Measurements from ENCODE around the gene RTN4R.

RTN4R gene

GRCh38 chr22:20211997-20212753 is 55.9 kb downstream of the RTN4R start:
- DNase-seq = peak; percentile 3

DNA sequence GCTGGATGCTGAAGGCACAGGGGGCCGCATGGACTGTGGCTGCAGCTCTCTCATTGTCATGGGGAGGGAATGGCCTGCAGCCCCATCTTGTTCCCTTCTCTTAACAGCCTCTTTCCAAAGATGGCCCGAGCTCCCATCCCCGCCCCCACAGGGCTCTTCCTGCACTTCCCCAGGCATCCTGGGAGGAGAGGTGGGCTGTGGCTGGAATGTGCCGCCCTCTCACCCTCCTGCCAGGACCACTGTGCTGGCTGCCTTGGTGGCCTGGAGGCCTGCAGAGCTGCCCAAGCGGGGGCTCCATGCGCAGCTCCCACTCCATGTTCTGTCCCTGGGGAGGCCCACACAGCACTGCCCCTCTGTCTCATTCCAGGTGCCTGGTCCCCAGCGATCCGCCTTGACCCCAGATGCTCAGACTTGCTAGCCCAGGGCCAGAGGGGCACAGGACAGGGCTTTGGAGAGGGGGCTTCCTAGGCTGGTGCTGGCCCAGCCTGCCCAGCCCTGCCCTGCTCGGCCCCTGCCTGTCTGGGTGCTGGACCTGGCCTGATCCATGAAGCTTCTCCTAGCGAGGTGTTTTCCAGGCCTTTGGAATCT is 56.6 kb downstream of the RTN4R start:
- DNase-seq = no peak

GRCh38 chr22:20210473-20211059 is 57.6 kb downstream of the RTN4R start:
- DNase-seq = no peak

GRCh38 chr22:20209761-20210250 is 58.3 kb downstream of the RTN4R start:
- DNase-seq = no peak

DNA sequence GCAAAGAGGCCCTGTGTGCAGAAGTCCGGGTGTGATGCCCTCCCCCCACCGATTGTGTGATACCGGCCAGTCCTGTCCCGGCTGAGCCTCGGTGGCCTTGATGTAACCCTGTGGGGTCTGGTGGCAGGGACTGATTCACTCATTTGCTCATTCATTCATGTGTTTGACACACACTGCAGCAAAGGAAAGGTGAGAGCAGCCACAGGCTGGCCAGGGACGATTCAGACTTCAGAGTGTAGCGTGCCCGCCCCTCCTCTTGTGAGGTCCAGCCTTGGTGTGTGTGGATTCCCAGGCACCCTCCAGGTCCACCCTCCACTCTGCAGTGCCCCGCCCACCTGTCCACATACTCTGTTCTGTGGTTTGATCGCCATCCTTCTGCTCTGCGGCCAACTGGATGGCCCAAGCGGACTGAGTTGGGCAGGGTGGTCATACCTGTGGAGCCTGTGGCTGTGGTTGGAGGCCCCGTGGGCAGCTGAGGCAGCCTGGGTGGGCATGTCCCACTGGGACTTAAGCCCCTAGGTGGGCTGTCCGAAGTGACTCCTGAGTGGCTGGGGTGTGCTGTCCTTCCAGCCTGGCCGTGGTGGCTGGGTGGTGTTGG is 59.3 kb downstream of the RTN4R start:
- DNase-seq = no peak

DNA sequence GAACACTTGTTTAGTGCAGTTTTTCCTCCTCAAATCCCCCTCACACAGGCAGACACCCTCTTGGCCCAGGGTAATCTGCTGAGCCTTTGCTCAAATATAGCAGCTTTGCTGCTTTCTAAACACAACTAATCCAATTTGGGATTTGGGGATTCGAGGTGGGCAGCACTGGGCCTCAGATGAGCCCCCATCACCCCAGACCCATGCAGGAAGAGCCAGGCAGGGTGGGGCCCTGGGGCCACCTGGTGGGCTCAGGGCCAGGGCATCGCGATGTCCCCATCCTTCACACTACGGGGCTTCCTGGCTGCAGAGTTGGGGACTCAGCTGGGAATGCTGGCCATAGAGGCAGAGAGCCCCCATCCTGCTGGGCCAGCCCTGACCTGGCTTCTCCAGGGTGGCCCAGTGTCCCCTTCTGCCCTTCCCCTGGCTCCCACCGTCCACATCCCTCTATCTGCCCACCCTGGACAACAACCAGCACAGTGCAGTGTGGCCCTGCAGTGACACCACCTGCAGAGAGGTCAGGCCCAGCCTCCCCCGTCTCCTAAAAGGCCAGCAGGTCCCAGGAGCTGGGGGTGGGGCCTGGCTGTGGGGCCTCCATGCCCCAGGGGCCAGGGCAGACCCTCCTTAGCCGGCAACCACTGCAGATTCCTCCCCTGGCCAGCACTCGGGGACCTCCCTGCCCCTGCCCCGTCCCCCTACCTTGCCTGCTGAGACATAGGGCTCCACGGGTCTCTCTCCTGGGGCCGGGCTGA is 60.7 kb downstream of the RTN4R start:
- DNase-seq = no peak

DNA sequence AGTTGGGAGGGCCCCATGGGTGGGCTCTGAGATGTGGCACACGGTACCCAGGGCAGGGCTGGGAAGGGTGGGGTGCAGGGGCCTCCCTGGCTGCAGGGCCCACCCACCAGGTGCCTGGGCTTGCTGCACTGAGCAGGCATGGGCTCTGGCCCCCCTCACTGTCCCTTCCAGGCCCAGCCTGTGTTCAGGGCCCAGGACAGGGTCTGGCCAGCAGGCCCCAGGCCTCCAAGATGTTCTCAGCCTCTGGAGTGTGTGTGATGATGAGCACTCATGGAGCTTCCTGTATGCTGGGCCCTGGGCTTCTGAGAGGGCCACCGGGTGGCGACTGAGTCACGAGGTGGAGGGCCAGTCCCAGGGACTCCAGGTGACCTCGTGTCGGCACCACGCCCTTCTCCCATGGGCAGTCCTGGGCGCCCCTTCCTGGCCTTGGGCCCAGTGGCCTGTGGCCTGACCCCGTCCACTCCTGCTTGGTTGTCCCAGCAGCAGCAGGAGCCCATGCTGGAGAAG is 61.4 kb downstream of the RTN4R start:
- DNase-seq = peak; percentile 17

DNA sequence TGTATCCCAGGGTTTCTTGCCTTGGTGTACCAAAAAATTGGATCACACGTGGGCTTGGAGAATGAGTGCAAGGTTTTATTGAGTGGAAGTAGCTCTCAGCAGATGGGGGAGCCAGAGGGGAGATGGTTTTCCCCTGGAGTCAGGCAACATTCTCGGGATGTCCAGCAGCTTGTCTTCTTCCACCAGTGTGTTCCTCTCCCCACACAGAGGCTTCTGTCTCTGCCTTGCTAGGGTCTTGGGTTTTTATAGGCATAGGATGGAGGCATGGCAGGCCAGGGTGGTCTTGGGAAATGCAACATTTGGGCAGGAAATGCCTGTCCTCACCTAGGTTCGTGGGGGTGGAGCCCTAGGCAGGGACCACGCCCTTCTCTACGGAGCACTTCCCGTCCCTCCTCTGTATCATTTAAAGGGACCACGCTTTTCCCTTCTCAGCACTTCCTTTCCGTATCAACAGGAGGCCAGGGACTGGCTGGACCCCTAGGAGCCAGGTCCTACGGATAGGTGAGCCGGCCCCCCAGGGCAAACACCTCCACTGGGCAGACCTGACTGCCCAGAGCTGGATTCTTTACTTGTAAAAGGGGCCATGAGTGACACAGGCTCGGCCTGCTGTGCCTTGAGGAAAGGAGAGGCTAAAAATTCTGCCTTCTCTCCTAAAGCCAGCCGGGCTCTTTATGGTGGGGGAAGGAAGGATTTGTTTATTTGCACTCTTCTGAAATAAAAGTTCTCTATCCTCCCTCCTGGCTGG is 62.0 kb downstream of the RTN4R start:
- DNase-seq = peak; percentile 77

DNA sequence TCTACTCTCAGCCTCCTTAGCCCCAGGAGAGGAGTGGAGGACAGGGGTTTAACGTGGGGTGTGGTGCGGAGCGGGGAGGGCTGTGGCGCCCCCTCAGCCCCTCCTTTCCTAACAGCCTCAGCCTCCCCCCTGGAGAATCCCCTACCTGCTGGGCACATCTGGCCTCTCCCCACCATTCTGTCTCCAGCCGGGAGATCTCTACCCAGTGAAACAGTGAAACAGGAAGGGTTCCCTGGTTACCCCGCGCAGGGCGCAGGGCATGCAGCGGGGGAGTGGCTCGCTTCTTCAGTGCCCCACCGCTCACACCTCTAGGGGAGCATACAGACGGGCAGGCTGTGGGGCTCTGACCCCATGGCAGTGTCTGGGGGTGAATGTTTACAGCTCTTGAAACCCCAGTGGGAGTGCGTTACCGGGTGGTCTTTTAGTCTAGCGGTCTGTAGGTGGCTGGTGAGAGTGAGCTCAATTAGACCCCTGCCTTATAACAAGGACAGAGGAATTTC is 62.6 kb downstream of the RTN4R start:
- no peak for DNase-seq

DNA sequence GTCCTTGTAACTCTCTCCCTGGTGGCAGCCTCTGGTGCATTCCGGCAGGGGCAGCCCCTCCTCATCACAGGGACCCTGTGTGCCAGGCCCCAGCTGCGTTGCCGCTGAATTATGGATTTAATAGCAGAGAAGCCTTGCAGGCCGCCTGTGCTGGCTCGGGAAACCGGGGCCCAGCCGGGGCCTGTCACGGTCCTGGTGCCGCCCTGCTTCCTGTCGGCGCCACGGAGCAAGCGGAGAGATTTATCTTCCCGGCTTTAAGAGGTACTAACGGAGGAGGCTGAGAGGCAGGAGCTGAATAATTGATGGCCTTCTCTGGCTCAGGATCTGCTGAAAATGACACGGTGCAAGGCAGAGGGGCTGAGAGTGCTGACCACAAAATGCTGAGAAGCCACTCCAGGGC is 63.3 kb downstream of the RTN4R start:
- DNase-seq = peak; percentile 7

GRCh38 chr22:20204311-20204710 is 63.8 kb downstream of the RTN4R start:
- DNase-seq = no peak

GRCh38 chr22:20203552-20204201 is 64.4 kb downstream of the RTN4R start:
- peak; percentile 60 for DNase-seq

DNA sequence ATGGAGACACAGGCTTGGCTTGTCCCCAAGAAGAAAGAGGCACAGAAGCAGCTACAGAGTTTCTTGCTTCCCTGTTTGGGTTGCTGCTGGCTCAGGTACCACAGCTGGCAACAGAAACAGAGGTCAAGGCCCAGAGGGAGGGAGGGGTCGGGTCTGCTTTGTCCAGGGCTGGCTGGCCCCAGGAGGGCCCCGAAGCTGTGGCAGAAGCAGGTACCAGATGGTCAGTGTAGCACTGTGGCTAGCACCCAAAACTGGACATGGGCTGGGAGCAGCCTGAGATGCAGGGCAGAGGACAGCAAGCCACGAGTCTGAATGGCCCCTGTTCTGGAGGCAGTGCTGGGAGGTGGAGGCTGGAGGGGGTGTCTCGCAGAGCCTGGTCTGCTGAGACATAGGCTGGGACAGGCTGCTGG is 65.0 kb downstream of the RTN4R start:
- no peak for DNase-seq

DNA sequence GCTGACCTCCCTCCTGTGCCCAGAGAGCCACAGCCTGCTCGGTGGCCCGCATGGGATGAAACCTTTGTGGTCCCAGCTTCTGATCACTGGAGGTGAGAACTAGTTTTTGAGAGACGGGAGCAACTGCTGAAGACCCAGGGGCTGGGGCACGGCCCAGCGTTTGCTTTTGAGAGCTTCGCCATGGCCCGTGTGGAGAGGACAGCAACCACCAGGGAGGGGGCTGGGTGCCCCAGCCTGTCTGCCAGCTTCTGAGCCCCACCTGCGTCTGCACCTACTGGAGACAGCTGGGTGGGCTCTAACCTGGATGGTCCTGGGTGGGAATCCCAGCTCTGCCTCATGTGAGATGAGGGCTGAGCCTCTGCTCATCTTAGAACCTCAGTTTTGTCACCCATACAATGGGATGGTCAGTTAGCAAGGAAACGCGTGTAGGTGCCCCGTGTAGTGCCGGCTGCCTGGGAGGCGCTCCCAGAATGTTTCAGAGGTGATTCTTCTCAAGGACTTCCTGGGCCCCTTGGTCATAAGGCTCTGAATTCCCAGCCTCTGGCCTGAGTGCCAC is 66.2 kb downstream of the RTN4R start:
- no peak for DNase-seq

DNA sequence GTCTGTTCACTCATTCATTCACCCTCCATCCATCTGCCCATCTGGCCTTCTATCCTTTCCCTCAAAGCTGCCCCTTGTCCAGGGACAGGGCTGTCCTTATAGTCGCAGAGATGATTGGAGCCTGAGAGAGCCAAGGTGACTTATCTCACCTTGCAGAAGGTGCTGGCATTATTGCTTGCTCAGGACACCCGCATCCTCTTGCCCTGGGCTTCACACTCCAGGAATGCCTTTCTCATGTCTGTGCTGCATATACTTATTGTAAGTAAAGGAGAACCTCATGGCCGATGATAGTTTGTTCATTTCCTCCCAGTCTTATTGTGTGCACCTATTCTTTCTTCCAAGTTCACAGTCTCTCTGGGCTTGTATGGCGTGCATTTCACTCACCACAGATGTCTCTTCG is 68.2 kb downstream of the RTN4R start:
- DNase-seq = no peak

- no peak for DNase-seq
These were observed 68.7 kb downstream of the RTN4R start for GRCh38 chr22:20199413-20199842.

GRCh38 chr22:20198557-20199319 is 69.4 kb downstream of the RTN4R start:
- no peak for DNase-seq

GRCh38 chr22:20197407-20198030 is 70.6 kb downstream of the RTN4R start:
- DNase-seq = no peak

GRCh38 chr22:20196094-20196842 is 71.8 kb downstream of the RTN4R start:
- DNase-seq = no peak

Measured in fibroblast of upper back skin (primary cell).